ENCODE data around the gene SNAP25. TPM values are rescaled to one million over a fixed set of nuclear protein-coding genes. Genes with fewer than 3 reads are reported as not detected.

SNAP25 gene
- total and polyA plus RNA-seq, 2 donors, result 0.42 to 2.0 TPM

GRCh38 chr20:10253780-10254179 lies 35.1 kb downstream of the SNAP25 start:
- Histone ChIP-seq H3K27ac (ENCODE audit: low read depth in 1 of 2, low read length in 1 of 2) (no peak overlapping the region), H3K9me3 (ENCODE audit: control insufficient read depth in 2 of 2, insufficient read depth in 1 of 2, low read length in 1 of 2) (no peaks in the 10 kb centered on the region), H3K27me3 (ENCODE audit: control insufficient read depth in 2 of 2, insufficient read depth in 1 of 2, low read length in 1 of 2) (no peaks in the 10 kb centered on the region), H3K36me3 (ENCODE audit: control insufficient read depth in 2 of 2, insufficient read depth in 2 of 2, low read length in 1 of 2) (no peaks in the 10 kb centered on the region), H3K4me3 (ENCODE audit: low read length in 2 of 2) (no peak overlapping the region), H3K4me1 (ENCODE audit: control insufficient read depth in 2 of 2, insufficient read depth in 2 of 2, low read length in 2 of 2) (no peaks in the 10 kb centered on the region)
- 3% methylated on average over 3 of the region's 3 CpGs for WGBS
- DNase-seq (ENCODE audit: low read depth in 6 of 9, low spot score in 9 of 9), result no peak

- 85% methylated on average over 1 of the region's 1 CpG for WGBS
- H3K4me1 ChIP-seq (ENCODE audit: control insufficient read depth in 2 of 2, insufficient read depth in 2 of 2, low read length in 2 of 2), result no peaks in the 10 kb centered on the region
- H3K4me3 ChIP-seq (ENCODE audit: low read length in 2 of 2), result no peak overlapping the region
- no peak for DNase-seq (ENCODE audit: low read depth in 6 of 9, low spot score in 9 of 9)
- H3K9me3 ChIP-seq (ENCODE audit: control insufficient read depth in 2 of 2, insufficient read depth in 1 of 2, low read length in 1 of 2), result no peaks in the 10 kb centered on the region
- no peaks in the 10 kb centered on the region for H3K27me3 ChIP-seq (ENCODE audit: control insufficient read depth in 2 of 2, insufficient read depth in 1 of 2, low read length in 1 of 2)
- H3K36me3 ChIP-seq (ENCODE audit: control insufficient read depth in 2 of 2, insufficient read depth in 2 of 2, low read length in 1 of 2), result no peaks in the 10 kb centered on the region
- H3K27ac ChIP-seq (ENCODE audit: low read depth in 1 of 2, low read length in 1 of 2), result no peak overlapping the region
Observed at GRCh38 chr20:10255846-10256245, 37.2 kb downstream of the SNAP25 start.

GRCh38 chr20:10259166-10259565 lies 40.5 kb downstream of the SNAP25 start:
- Histone ChIP-seq H3K4me1 (ENCODE audit: control insufficient read depth in 2 of 2, insufficient read depth in 2 of 2, low read length in 2 of 2) (no peaks in the 10 kb centered on the region), H3K27ac (ENCODE audit: low read depth in 1 of 2, low read length in 1 of 2) (no peak overlapping the region), H3K27me3 (ENCODE audit: control insufficient read depth in 2 of 2, insufficient read depth in 1 of 2, low read length in 1 of 2) (no peaks in the 10 kb centered on the region), H3K4me3 (ENCODE audit: low read length in 2 of 2) (no peak overlapping the region), H3K9me3 (ENCODE audit: control insufficient read depth in 2 of 2, insufficient read depth in 1 of 2, low read length in 1 of 2) (no peaks in the 10 kb centered on the region), H3K36me3 (ENCODE audit: control insufficient read depth in 2 of 2, insufficient read depth in 2 of 2, low read length in 1 of 2) (no peaks in the 10 kb centered on the region)
- DNase-seq (ENCODE audit: low read depth in 6 of 9, low spot score in 9 of 9), result no peak

GRCh38 chr20:10260316-10260715 lies 41.7 kb downstream of the SNAP25 start:
- no peaks in the 10 kb centered on the region for H3K9me3 ChIP-seq (ENCODE audit: control insufficient read depth in 2 of 2, insufficient read depth in 1 of 2, low read length in 1 of 2)
- no peaks in the 10 kb centered on the region for H3K36me3 ChIP-seq (ENCODE audit: control insufficient read depth in 2 of 2, insufficient read depth in 2 of 2, low read length in 1 of 2)
- no peak overlapping the region for H3K27ac ChIP-seq (ENCODE audit: low read depth in 1 of 2, low read length in 1 of 2)
- H3K4me3 ChIP-seq (ENCODE audit: low read length in 2 of 2), result no peak overlapping the region
- no peaks in the 10 kb centered on the region for H3K4me1 ChIP-seq (ENCODE audit: control insufficient read depth in 2 of 2, insufficient read depth in 2 of 2, low read length in 2 of 2)
- WGBS, result 80% methylated on average over 1 of the region's 1 CpG
- H3K27me3 ChIP-seq (ENCODE audit: control insufficient read depth in 2 of 2, insufficient read depth in 1 of 2, low read length in 1 of 2), result no peaks in the 10 kb centered on the region
- no peak for DNase-seq (ENCODE audit: low read depth in 6 of 9, low spot score in 9 of 9)

- no peak for DNase-seq (ENCODE audit: low read depth in 6 of 9, low spot score in 9 of 9)
- Histone ChIP-seq H3K27me3 (ENCODE audit: control insufficient read depth in 2 of 2, insufficient read depth in 1 of 2, low read length in 1 of 2) (no peaks in the 10 kb centered on the region), H3K27ac (ENCODE audit: low read depth in 1 of 2, low read length in 1 of 2) (no peak overlapping the region), H3K4me3 (ENCODE audit: low read length in 2 of 2) (no peak overlapping the region), H3K4me1 (ENCODE audit: control insufficient read depth in 2 of 2, insufficient read depth in 2 of 2, low read length in 2 of 2) (no peaks in the 10 kb centered on the region), H3K36me3 (ENCODE audit: control insufficient read depth in 2 of 2, insufficient read depth in 2 of 2, low read length in 1 of 2) (no peaks in the 10 kb centered on the region), H3K9me3 (ENCODE audit: control insufficient read depth in 2 of 2, insufficient read depth in 1 of 2, low read length in 1 of 2) (no peaks in the 10 kb centered on the region)
- 96% methylated on average over 2 of the region's 2 CpGs for WGBS
Observed at GRCh38 chr20:10261702-10262101, 43.1 kb downstream of the SNAP25 start.

- Histone ChIP-seq H3K36me3 (ENCODE audit: control insufficient read depth in 2 of 2, insufficient read depth in 2 of 2, low read length in 1 of 2) (no peaks in the 10 kb centered on the region), H3K27me3 (ENCODE audit: control insufficient read depth in 2 of 2, insufficient read depth in 1 of 2, low read length in 1 of 2) (no peaks in the 10 kb centered on the region), H3K4me3 (ENCODE audit: low read length in 2 of 2) (no peak overlapping the region), H3K27ac (ENCODE audit: low read depth in 1 of 2, low read length in 1 of 2) (no peak overlapping the region), H3K9me3 (ENCODE audit: control insufficient read depth in 2 of 2, insufficient read depth in 1 of 2, low read length in 1 of 2) (no peaks in the 10 kb centered on the region), H3K4me1 (ENCODE audit: control insufficient read depth in 2 of 2, insufficient read depth in 2 of 2, low read length in 2 of 2) (no peaks in the 10 kb centered on the region)
- DNase-seq (ENCODE audit: low read depth in 6 of 9, low spot score in 9 of 9), result no peak
- WGBS, result 95% methylated on average over 7 of the region's 7 CpGs
Observed at GRCh38 chr20:10263385-10264165, 44.9 kb downstream of the SNAP25 start.

GRCh38 chr20:10264166-10264558 lies 45.5 kb downstream of the SNAP25 start:
- no peak for DNase-seq (ENCODE audit: low read depth in 6 of 9, low spot score in 9 of 9)
- H3K27me3 ChIP-seq (ENCODE audit: control insufficient read depth in 2 of 2, insufficient read depth in 1 of 2, low read length in 1 of 2), result no peaks in the 10 kb centered on the region
- no peak overlapping the region for H3K27ac ChIP-seq (ENCODE audit: low read depth in 1 of 2, low read length in 1 of 2)
- 83% methylated on average over 2 of the region's 2 CpGs for WGBS
- H3K4me1 ChIP-seq (ENCODE audit: control insufficient read depth in 2 of 2, insufficient read depth in 2 of 2, low read length in 2 of 2), result no peaks in the 10 kb centered on the region
- no peaks in the 10 kb centered on the region for H3K9me3 ChIP-seq (ENCODE audit: control insufficient read depth in 2 of 2, insufficient read depth in 1 of 2, low read length in 1 of 2)
- H3K36me3 ChIP-seq (ENCODE audit: control insufficient read depth in 2 of 2, insufficient read depth in 2 of 2, low read length in 1 of 2), result no peaks in the 10 kb centered on the region
- H3K4me3 ChIP-seq (ENCODE audit: low read length in 2 of 2), result no peak overlapping the region

- H3K4me1 ChIP-seq (ENCODE audit: control insufficient read depth in 2 of 2, insufficient read depth in 2 of 2, low read length in 2 of 2), result no peaks in the 10 kb centered on the region
- H3K27me3 ChIP-seq (ENCODE audit: control insufficient read depth in 2 of 2, insufficient read depth in 1 of 2, low read length in 1 of 2), result no peaks in the 10 kb centered on the region
- H3K9me3 ChIP-seq (ENCODE audit: control insufficient read depth in 2 of 2, insufficient read depth in 1 of 2, low read length in 1 of 2), result no peaks in the 10 kb centered on the region
- no peak overlapping the region for H3K27ac ChIP-seq (ENCODE audit: low read depth in 1 of 2, low read length in 1 of 2)
- 88% methylated on average over 3 of the region's 3 CpGs for WGBS
- H3K4me3 ChIP-seq (ENCODE audit: low read length in 2 of 2), result no peak overlapping the region
- H3K36me3 ChIP-seq (ENCODE audit: control insufficient read depth in 2 of 2, insufficient read depth in 2 of 2, low read length in 1 of 2), result no peaks in the 10 kb centered on the region
- no peak for DNase-seq (ENCODE audit: low read depth in 6 of 9, low spot score in 9 of 9)
Observed at GRCh38 chr20:10268636-10269035, 50.0 kb downstream of the SNAP25 start.

- no peak for DNase-seq (ENCODE audit: low read depth in 6 of 9, low spot score in 9 of 9)
- Histone ChIP-seq H3K4me1 (ENCODE audit: control insufficient read depth in 2 of 2, insufficient read depth in 2 of 2, low read length in 2 of 2) (no peaks in the 10 kb centered on the region), H3K27me3 (ENCODE audit: control insufficient read depth in 2 of 2, insufficient read depth in 1 of 2, low read length in 1 of 2) (no peaks in the 10 kb centered on the region), H3K27ac (ENCODE audit: low read depth in 1 of 2, low read length in 1 of 2) (no peak overlapping the region), H3K36me3 (ENCODE audit: control insufficient read depth in 2 of 2, insufficient read depth in 2 of 2, low read length in 1 of 2) (no peaks in the 10 kb centered on the region), H3K4me3 (ENCODE audit: low read length in 2 of 2) (no peak overlapping the region), H3K9me3 (ENCODE audit: control insufficient read depth in 2 of 2, insufficient read depth in 1 of 2, low read length in 1 of 2) (no peaks in the 10 kb centered on the region)
Observed at GRCh38 chr20:10270630-10271029, 52.0 kb downstream of the SNAP25 start.
